ENCODE results near the gene COL5A2.

DNA sequence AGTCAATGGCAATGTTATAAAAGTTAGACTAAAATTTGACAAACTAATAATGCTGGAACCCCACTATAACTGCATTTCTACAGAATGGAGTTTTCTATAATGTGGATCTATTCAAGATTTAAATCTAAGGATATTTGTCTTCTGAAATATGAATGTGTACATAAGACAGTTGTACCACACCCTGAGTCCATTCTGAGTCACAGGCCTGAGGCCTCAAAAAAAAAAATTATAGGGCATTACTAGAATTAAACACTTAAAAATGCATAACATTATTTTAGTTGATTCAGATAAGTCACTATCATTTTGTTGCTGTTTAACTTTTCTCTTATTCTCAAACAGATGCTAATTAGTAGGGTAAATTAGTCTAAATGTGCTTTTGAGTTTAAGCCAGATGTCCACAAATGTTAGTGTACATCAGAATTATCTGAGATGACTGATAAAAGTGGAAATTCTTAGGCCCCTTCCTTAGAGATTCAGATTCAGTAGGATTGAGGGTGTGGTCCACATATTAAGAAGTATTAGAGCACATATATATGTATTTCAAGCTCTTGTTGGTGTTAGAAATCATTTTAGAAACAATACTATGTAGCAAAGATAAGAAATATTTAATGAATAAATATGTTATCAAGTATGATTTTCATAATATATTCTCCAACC lies 42.4 kb upstream of the COL5A2 start:
- TF ChIP-seq, protein P1, sequence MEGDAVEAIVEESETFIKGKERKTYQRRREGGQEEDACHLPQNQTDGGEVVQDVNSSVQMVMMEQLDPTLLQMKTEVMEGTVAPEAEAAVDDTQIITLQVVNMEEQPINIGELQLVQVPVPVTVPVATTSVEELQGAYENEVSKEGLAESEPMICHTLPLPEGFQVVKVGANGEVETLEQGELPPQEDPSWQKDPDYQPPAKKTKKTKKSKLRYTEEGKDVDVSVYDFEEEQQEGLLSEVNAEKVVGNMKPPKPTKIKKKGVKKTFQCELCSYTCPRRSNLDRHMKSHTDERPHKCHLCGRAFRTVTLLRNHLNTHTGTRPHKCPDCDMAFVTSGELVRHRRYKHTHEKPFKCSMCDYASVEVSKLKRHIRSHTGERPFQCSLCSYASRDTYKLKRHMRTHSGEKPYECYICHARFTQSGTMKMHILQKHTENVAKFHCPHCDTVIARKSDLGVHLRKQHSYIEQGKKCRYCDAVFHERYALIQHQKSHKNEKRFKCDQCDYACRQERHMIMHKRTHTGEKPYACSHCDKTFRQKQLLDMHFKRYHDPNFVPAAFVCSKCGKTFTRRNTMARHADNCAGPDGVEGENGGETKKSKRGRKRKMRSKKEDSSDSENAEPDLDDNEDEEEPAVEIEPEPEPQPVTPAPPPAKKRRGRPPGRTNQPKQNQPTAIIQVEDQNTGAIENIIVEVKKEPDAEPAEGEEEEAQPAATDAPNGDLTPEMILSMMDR (IDR thresholded peaks at IDR 0.05; ENCODE audit: insufficient read depth, low read length, poor library complexity, severe bottlenecking), result no peak
- no peak for TF ChIP-seq EZH2phosphoT487 (conservative IDR thresholded peaks at IDR 0.05; ENCODE audit: low read length)
